SK-N-SH treated with all-trans-retinoic acid at 6 μM for 48 hours (cell line): Measurements from ENCODE around the gene BATF.

ENCODE experiments used
- ATAC-seq: fragments of 200-7000 bp; cut with Tn5 transposase; 3 replicates; pipeline ENCODE4 v1.9.1; 2020; ENCODE audit warnings: mild to moderate bottlenecking, moderate library complexity
- ARNTL ChIP-seq: fragments of 450-650 bp; formaldehyde crosslinking; IDR thresholded peaks from 2 replicates; pipeline ENCODE4 v1.5.0; 2020; ENCODE audit warnings: low read depth, mild to moderate bottlenecking, moderate library complexity, borderline replicate concordance
- CREB5 ChIP-seq: fragments of 250-450 bp; sonication (Bioruptor Pico); IDR thresholded peaks from 2 replicates; pipeline ENCODE4 v1.5.1; 2020; ENCODE audit warnings: low read depth, mild to moderate bottlenecking, moderate library complexity
- CSDC2 ChIP-seq: fragments of 250-450 bp; sonication (Bioruptor Pico); IDR thresholded peaks from 2 replicates; pipeline ENCODE4 v1.5.0; 2020; ENCODE audit warnings: mild to moderate bottlenecking, moderate library complexity
- CSRNP3 ChIP-seq: fragments of 250-450 bp; sonication (Bioruptor Pico); IDR thresholded peaks from 2 replicates; pipeline ENCODE4 v1.5.1; 2021; ENCODE audit warnings: mild to moderate bottlenecking, moderate library complexity
- GLIS3 ChIP-seq: fragments of 250-450 bp; sonication (Bioruptor Pico); IDR thresholded peaks from 2 replicates; pipeline ENCODE4 v1.5.0; 2020; ENCODE audit warnings: mild to moderate bottlenecking, moderate library complexity
- ISL1 ChIP-seq: fragments of 250-450 bp; sonication (Bioruptor Pico); IDR thresholded peaks from 2 replicates; pipeline ENCODE4 v2.1.2; 2022; ENCODE audit warnings: mild to moderate bottlenecking, moderate library complexity
- OSR1 ChIP-seq: fragments of 250-450 bp; sonication (Bioruptor Pico); IDR thresholded peaks from 2 replicates; pipeline ENCODE4 v1.8.0; 2022; ENCODE audit warnings: moderate library complexity, mild to moderate bottlenecking, inconsistent platforms
- PATZ1 ChIP-seq: fragments of 250-450 bp; sonication (Bioruptor Pico); IDR thresholded peaks from 2 replicates; pipeline ENCODE4 v1.8.0; 2020; ENCODE audit warnings: mild to moderate bottlenecking, moderate library complexity, borderline replicate concordance
- POU6F1 ChIP-seq: fragments of 250-450 bp; sonication (Bioruptor Pico); IDR thresholded peaks from 2 replicates; pipeline ENCODE4 v1.8.0; 2021; ENCODE audit warnings: low read depth, mild to moderate bottlenecking, moderate library complexity, borderline replicate concordance
- PPARA ChIP-seq: fragments of 250-450 bp; sonication (Bioruptor Pico); IDR thresholded peaks from 2 replicates; pipeline ENCODE4 v1.5.0; 2020; ENCODE audit warnings: mild to moderate bottlenecking, borderline replicate concordance
- RARB ChIP-seq: fragments of 250-450 bp; sonication (Bioruptor Pico); IDR thresholded peaks from 2 replicates; pipeline ENCODE4 v1.8.0; 2021; ENCODE audit warnings: mild to moderate bottlenecking, moderate library complexity
- SNAI2 ChIP-seq: fragments of 250-450 bp; sonication (Bioruptor Pico); IDR thresholded peaks from 2 replicates; pipeline ENCODE4 v1.5.0; 2020; ENCODE audit warnings: mild to moderate bottlenecking, moderate library complexity
- TCF4 ChIP-seq: fragments of 250-450 bp; sonication (Bioruptor Pico); IDR thresholded peaks from 2 replicates; pipeline ENCODE4 v1.8.0; 2021; ENCODE audit warnings: mild to moderate bottlenecking, moderate library complexity, borderline replicate concordance
- TOX ChIP-seq: fragments of 250-450 bp; sonication (Bioruptor Pico); IDR thresholded peaks from 2 replicates; pipeline ENCODE4 v1.8.0; 2021; ENCODE audit warnings: mild to moderate bottlenecking, moderate library complexity, borderline replicate concordance
- TSHZ2 ChIP-seq: fragments of 250-450 bp; sonication (Bioruptor Pico); IDR thresholded peaks from 2 replicates; pipeline ENCODE4 v1.5.0; 2020; ENCODE audit warnings: mild to moderate bottlenecking, moderate library complexity
- ZC3H10 ChIP-seq: fragments of 250-450 bp; sonication (Bioruptor Pico); IDR thresholded peaks from 2 replicates; pipeline ENCODE4 v1.5.1; 2021; ENCODE audit warnings: mild to moderate bottlenecking, moderate library complexity
- ZFP3 ChIP-seq: fragments of 250-450 bp; sonication (Bioruptor Pico); IDR thresholded peaks from 2 replicates; pipeline ENCODE4 v1.5.0; 2020; ENCODE audit warnings: mild to moderate bottlenecking, moderate library complexity
- ZNF565 ChIP-seq: fragments of 450-650 bp; formaldehyde crosslinking; conservative IDR thresholded peaks from 2 replicates; pipeline ENCODE4 v1.5.0; 2020; ENCODE audit warnings: low read depth, mild to moderate bottlenecking, moderate library complexity
- ZNF70 ChIP-seq: fragments of 450-650 bp; formaldehyde crosslinking; IDR thresholded peaks from 2 replicates; pipeline ENCODE4 v1.5.0; 2020; ENCODE audit warnings: mild to moderate bottlenecking, moderate library complexity
- ZNF8 ChIP-seq: fragments of 450-650 bp; formaldehyde crosslinking; IDR thresholded peaks from 2 replicates; pipeline ENCODE4 v1.5.0; 2020; ENCODE audit warnings: mild to moderate bottlenecking, moderate library complexity

The BATF gene

GRCh38 chr14:75523771-75524171, 1.5 kb downstream of the BATF start:
- TF ChIP-seq ZNF70 (CRISPR knock-in tag) (no peak), POU6F1 (no peak), CSRNP3 (CRISPR knock-in tag) (no peak), SNAI2 (no peak), TCF4 (CRISPR knock-in tag) (no peak), GLIS3 (CRISPR knock-in tag) (no peak), ISL1 (CRISPR knock-in tag) (no peak), CSDC2 (no peak), PATZ1 (CRISPR knock-in tag) (no peak), OSR1 (no peak), ZC3H10 (CRISPR knock-in tag) (no peak), ARNTL (CRISPR knock-in tag) (no peak), RARB (CRISPR knock-in tag) (no peak)
- no peak for ATAC-seq

GRCh38 chr14:75525969-75526368, 3.7 kb downstream of the BATF start:
- ATAC-seq: no peak
- TF ChIP-seq ZC3H10 (CRISPR knock-in tag): no peak
- no peak for TF ChIP-seq ZFP3 (CRISPR knock-in tag)
- no peak for TF ChIP-seq POU6F1
- TF ChIP-seq RARB (CRISPR knock-in tag): no peak
- no peak for TF ChIP-seq PPARA (CRISPR knock-in tag)
- no peak for TF ChIP-seq TSHZ2 (CRISPR knock-in tag)
- no peak for TF ChIP-seq OSR1
- no peak for TF ChIP-seq ZNF8
- TF ChIP-seq ISL1 (CRISPR knock-in tag): no peak
- no peak for TF ChIP-seq CREB5 (CRISPR knock-in tag)
- no peak for TF ChIP-seq TOX (CRISPR knock-in tag)
- no peak for TF ChIP-seq ZNF565
